ENCODE measurements around the gene CAMK1D.

DNA sequence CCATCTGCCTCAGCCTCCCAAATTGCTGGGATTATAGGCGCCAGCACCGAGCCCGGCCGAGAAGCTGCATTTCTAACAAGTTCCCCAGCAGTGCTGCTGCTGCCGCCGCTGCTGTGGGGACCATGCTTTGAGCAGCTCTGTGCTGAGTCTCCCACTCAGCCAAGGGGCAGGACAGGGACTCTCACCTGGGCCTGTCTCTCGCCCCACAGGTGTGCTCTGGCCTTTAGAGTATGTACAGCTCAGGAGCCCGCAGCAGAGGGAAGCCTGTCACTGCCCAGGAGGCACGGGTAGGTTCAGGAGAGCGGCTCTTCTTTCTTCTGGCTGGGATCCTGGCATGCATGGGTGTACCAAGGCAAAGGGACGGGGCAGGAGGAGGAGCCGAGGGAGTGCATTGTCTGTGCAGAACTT is 130.1 kb downstream of the CAMK1D start:
- TF ChIP-seq GATA2 (IDR thresholded peaks at IDR 0.05; ENCODE audit: low read depth, low read length) = no peak
- TF ChIP-seq GATA3 (IDR thresholded peaks at IDR 0.05; ENCODE audit: low read depth, low read length) = no peak
